Adipocyte (in vitro differentiated cells): Measurements from ENCODE around the gene SYNCRIP.
"Not testable (repeated sequence)": the region's sequence is repeated elsewhere in the genome, so short reads cannot be mapped to it uniquely, and the experiment has no call there.

ENCODE experiments used
- DNase-seq: peaks from one replicate; pipeline ENCODE4 v3.0.0-alpha.2; 2015; ENCODE audit warnings: low read depth
- H3K27me3 ChIP-seq: replicated peaks from 2 replicates; pipeline ENCODE4 v1.7.0; 2013; ENCODE audit warnings: mild to moderate bottlenecking, low read length, moderate library complexity; ENCODE audit not compliant: control insufficient read depth, insufficient read depth
- H3K36me3 ChIP-seq: 2 replicates; pipeline ENCODE4 v1.7.0; 2013; ENCODE audit warnings: low read length, mild to moderate bottlenecking, moderate library complexity; ENCODE audit not compliant: control insufficient read depth, insufficient read depth, severe bottlenecking
- H3K4me1 ChIP-seq: 2 replicates; pipeline ENCODE4 v1.7.0; 2013; ENCODE audit warnings: mild to moderate bottlenecking, low read length, moderate library complexity; ENCODE audit not compliant: control insufficient read depth, insufficient read depth
- H3K4me3 ChIP-seq: 2 replicates; pipeline ENCODE4 v1.7.0; 2013; ENCODE audit warnings: mild to moderate bottlenecking, low read length, moderate library complexity
- H3K9ac ChIP-seq: 2 replicates; pipeline ENCODE4 v1.7.0; 2013; ENCODE audit warnings: mild to moderate bottlenecking, low read length, moderate library complexity
- H3K9me3 ChIP-seq: 2 replicates; pipeline ENCODE4 v1.7.0; 2013; ENCODE audit warnings: mild to moderate bottlenecking, low read length, moderate library complexity; ENCODE audit not compliant: control insufficient read depth

SYNCRIP gene

GRCh38 chr6:85642774-85643536 is at the start of gene SYNCRIP:
Gene SYNCRIP, minus strand, starts transcription at chr6:85642886. Its CDS starts 1,447 bp downstream, at chr6:85641439.
- Histone ChIP-seq H3K4me3 (peak within 1 kb of the TSS; percentile 91), H3K27me3 (no peaks in the 10 kb centered on the region), H3K36me3 (peaks cover 22% of the 10 kb centered on the region), H3K4me1 (peaks cover 33% of the 10 kb centered on the region), H3K9me3 (no peaks in the 10 kb centered on the region), H3K9ac (peak within 1 kb of the TSS; percentile 100)
- peak; percentile 100 for DNase-seq

- H3K36me3 ChIP-seq, result no peaks in the 10 kb centered on the region
- no peaks in the 10 kb centered on the region for H3K4me1 ChIP-seq
- H3K4me3 ChIP-seq, result no peak overlapping the region
- H3K9ac ChIP-seq, result no peak overlapping the region
- no peaks in the 10 kb centered on the region for H3K9me3 ChIP-seq
- no peak for DNase-seq
- H3K27me3 ChIP-seq, result no peaks in the 10 kb centered on the region
These were observed 48.8 kb upstream of the SYNCRIP start for GRCh38 chr6:85691478-85691877.

GRCh38 chr6:85690071-85690470 is 47.4 kb upstream of the SYNCRIP start:
- Histone ChIP-seq H3K4me3 (no peak overlapping the region), H3K27me3 (no peaks in the 10 kb centered on the region), H3K9me3 (no peaks in the 10 kb centered on the region), H3K36me3 (no peaks in the 10 kb centered on the region), H3K9ac (no peak overlapping the region), H3K4me1 (no peaks in the 10 kb centered on the region)
- no peak for DNase-seq

GRCh38 chr6:85685713-85686112 is 43.0 kb upstream of the SYNCRIP start:
- Histone ChIP-seq H3K27me3 (no peaks in the 10 kb centered on the region), H3K36me3 (no peaks in the 10 kb centered on the region), H3K4me3 (no peak overlapping the region), H3K9ac (no peak overlapping the region), H3K4me1 (no peaks in the 10 kb centered on the region), H3K9me3 (no peaks in the 10 kb centered on the region)
- no peak for DNase-seq

- H3K27me3 ChIP-seq, result no peaks in the 10 kb centered on the region
- H3K9ac ChIP-seq, result no peak overlapping the region
These were observed 42.1 kb upstream of the SYNCRIP start for GRCh38 chr6:85684809-85685171.

GRCh38 chr6:85684133-85684808 is 41.6 kb upstream of the SYNCRIP start:
- Histone ChIP-seq H3K4me3 (no peak overlapping the region), H3K27me3 (no peaks in the 10 kb centered on the region), H3K4me1 (peaks cover 7% of the 10 kb centered on the region), H3K36me3 (no peaks in the 10 kb centered on the region), H3K9me3 (no peaks in the 10 kb centered on the region), H3K9ac (no peak overlapping the region)
- DNase-seq, result no peak

More at GRCh38 chr6:85684809-85685171, 42.1 kb upstream of the SYNCRIP start:
- Histone ChIP-seq H3K9me3 (no peaks in the 10 kb centered on the region), H3K36me3 (no peaks in the 10 kb centered on the region), H3K4me3 (no peak overlapping the region), H3K4me1 (peaks cover 7% of the 10 kb centered on the region)
- DNase-seq, result no peak

- H3K9me3 ChIP-seq, H3K4me1 ChIP-seq, DNase-seq, H3K36me3 ChIP-seq, H3K27me3 ChIP-seq, H3K9ac ChIP-seq, H3K4me3 ChIP-seq: not testable (repeated sequence)
These were observed 39.2 kb upstream of the SYNCRIP start for GRCh38 chr6:85681899-85682298.

- Histone ChIP-seq H3K4me1 (peaks cover 14% of the 10 kb centered on the region), H3K36me3 (peaks cover 10% of the 10 kb centered on the region), H3K9ac (peak overlapping the region; percentile 79), H3K9me3 (no peaks in the 10 kb centered on the region), H3K27me3 (no peaks in the 10 kb centered on the region), H3K4me3 (peak overlapping the region; percentile 99)
- DNase-seq, result no peak
These were observed 37.7 kb upstream of the SYNCRIP start for GRCh38 chr6:85680388-85680787.

- Histone ChIP-seq H3K4me3 (peak overlapping the region; percentile 99), H3K9me3 (no peaks in the 10 kb centered on the region), H3K27me3 (no peaks in the 10 kb centered on the region), H3K4me1 (peaks cover 23% of the 10 kb centered on the region), H3K36me3 (peaks cover 18% of the 10 kb centered on the region), H3K9ac (peak overlapping the region; percentile 79)
- peak; percentile 27 for DNase-seq
These were observed 36.9 kb upstream of the SYNCRIP start for GRCh38 chr6:85679445-85680123.

GRCh38 chr6:85678602-85679444 is 36.1 kb upstream of the SYNCRIP start:
- H3K27me3 ChIP-seq, result no peaks in the 10 kb centered on the region
- H3K9me3 ChIP-seq, result no peaks in the 10 kb centered on the region
- peak overlapping the region; percentile 99 for H3K4me3 ChIP-seq
- peaks cover 29% of the 10 kb centered on the region for H3K4me1 ChIP-seq
- peak overlapping the region; percentile 99 for H3K9ac ChIP-seq
- H3K36me3 ChIP-seq, result peaks cover 23% of the 10 kb centered on the region
- peak; percentile 99 for DNase-seq
